Epithelial cell of proximal tubule (primary cell): ENCODE measurements around the gene CD248. TPM values are rescaled to one million over a fixed set of nuclear protein-coding genes. Genes with fewer than 3 reads are reported as not detected.

Source experiments
- DNase-seq: peaks from one replicate; pipeline ENCODE4 v3.0.0-alpha.2; 2011; ENCODE audit warnings: low read depth
- H3K4me3 ChIP-seq: 2 replicates; pipeline ENCODE4 v1.5.1; 2011; ENCODE audit warnings: low read depth, mild to moderate bottlenecking, low read length
- CTCF ChIP-seq: conservative IDR thresholded peaks from 2 replicates; pipeline ENCODE4 v1.5.1; 2012; ENCODE audit warnings: low read depth, mild to moderate bottlenecking, low read length
- total RNA-seq: library from RNA; depleted of rRNA; stranded (reverse); fragments of >200 nt; gene quantifications from 2 replicates; pipeline ENCODE4 v1.2.3, GENCODE V29; 2015

Gene CD248
- total RNA-seq, 1 donor from 2014 or later = 1.0 TPM

- no peak for DNase-seq
- TF ChIP-seq CTCF = no peak
Measured at GRCh38 chr11:66346476-66347424, 29.9 kb upstream of the CD248 start.

GRCh38 chr11:66345316-66345649, 28.4 kb upstream of the CD248 start:
- no peak for DNase-seq
- peak overlapping the region; percentile 88 for H3K4me3 ChIP-seq
- TF ChIP-seq CTCF = no peak

More at GRCh38 chr11:66346476-66347424, 29.9 kb upstream of the CD248 start:
- H3K4me3 ChIP-seq = peak overlapping the region; percentile 88

- no peak for TF ChIP-seq CTCF
- peak; percentile 76 for DNase-seq
- H3K4me3 ChIP-seq = peak within 1 kb of the TSS; percentile 88
Measured at GRCh38 chr11:66344550-66345315, 27.9 kb upstream of the CD248 start, which contains the start of gene BRMS1. TSS of gene BRMS1 (minus strand) at chr11:66345104. CDS start at chr11:66342234, 2,870 bp downstream.

- H3K4me3 ChIP-seq = no peak overlapping the region
- TF ChIP-seq CTCF = no peak
- DNase-seq = no peak
Measured at GRCh38 chr11:66343176-66343575, 26.3 kb upstream of the CD248 start.

- TF ChIP-seq CTCF = no peak
- no peak overlapping the region for H3K4me3 ChIP-seq
- DNase-seq = no peak
Measured at GRCh38 chr11:66341502-66342126, 24.8 kb upstream of the CD248 start.

- no peak for DNase-seq
- no peak overlapping the region for H3K4me3 ChIP-seq
- TF ChIP-seq CTCF = no peak
Measured at GRCh38 chr11:66340596-66341501, 24.0 kb upstream of the CD248 start.
